Left lung (tissue), 10 donors: ENCODE results near the gene BCKDHB. TPM values are rescaled to one million over a fixed set of nuclear protein-coding genes. Genes with fewer than 3 reads are reported as not detected.

Experiments
- ATAC-seq: fragments of 200-7000 bp; cut with Tn5 transposase; one replicate; pipeline ENCODE4 v1.9.1; 2020; ENCODE audit warnings: moderate library complexity
- DNase-seq, 4 donors: peaks; one replicate each; pipeline ENCODE4 v3.0.0-alpha.2; 2013 to 2020
- H3K27ac ChIP-seq, 2 donors: fragments of 200-600 bp; sonication (generic) in 1 of 2; one replicate each; pipeline versions ENCODE4 v1.5.0 to v1.8.0; 2020 to 2021
- H3K27me3 ChIP-seq, 2 donors: fragments of 200-600 bp; sonication (generic) in 1 of 2; one replicate each; pipeline versions ENCODE4 v1.5.0 to v1.8.0; 2020 to 2021
- H3K36me3 ChIP-seq, 2 donors: fragments of 200-600 bp; sonication (generic) in 1 of 2; one replicate each; pipeline versions ENCODE4 v1.5.0 to v1.8.0; 2020 to 2021
- H3K4me1 ChIP-seq, 2 donors: fragments of 200-600 bp; one replicate each; pipeline ENCODE4 v1.8.0; 2021
- H3K4me3 ChIP-seq, 2 donors: fragments of 200-600 bp; sonication (generic) in 1 of 2; one replicate each; pipeline versions ENCODE4 v1.5.0 to v1.8.0; 2020 to 2021; ENCODE audit warnings: mild to moderate bottlenecking in 1 of 2
- H3K9me3 ChIP-seq, 2 donors: fragments of 200-600 bp; sonication (generic) in 1 of 2; one replicate each; pipeline versions ENCODE4 v1.5.0 to v1.8.0; 2020 to 2021
- intact Hi-C, 2 donors: fragments of 100-400 bp; cut with DNase I; formaldehyde crosslinking; loops; one replicate each; pipeline versions ENCODE4 v1.11.2 to v1.14.2; 2022
- polyA plus RNA-seq, 6 donors: library from polyadenylated mRNA; unstranded; fragments of 120-200 nt; gene quantifications; one replicate each; pipeline ENCODE4 v1.2.1, GENCODE V29; 2013; ENCODE audit not compliant: insufficient read length in 6 of 6
- total RNA-seq, 2 donors: library from RNA; stranded (reverse); fragmentation: NEBNext Ultra II Directional; extraction: Animal tissue kit (Norgen Biotek cat#: 25700); gene quantifications; one replicate each; pipeline ENCODE4 v1.2.1, GENCODE V29; 2021
- TF ChIP-seq, protein P1 (sequence below), 2 donors: fragments of 200-600 bp; sonication (generic) in 1 of 2; IDR thresholded peaks; one replicate each; pipeline versions ENCODE4 v1.5.0 to v1.8.0; 2021; ENCODE audit warnings: antibody characterized with exemption in 2 of 2
- donor health status: DM: no; HTN: yes; CAD: no.
- donor health status: DM: no; HTN: no; CAD: no.

BCKDHB gene
- total and polyA plus RNA-seq, 8 donors, result 15.1 to 26.1 (median 22.0) TPM

DNA sequence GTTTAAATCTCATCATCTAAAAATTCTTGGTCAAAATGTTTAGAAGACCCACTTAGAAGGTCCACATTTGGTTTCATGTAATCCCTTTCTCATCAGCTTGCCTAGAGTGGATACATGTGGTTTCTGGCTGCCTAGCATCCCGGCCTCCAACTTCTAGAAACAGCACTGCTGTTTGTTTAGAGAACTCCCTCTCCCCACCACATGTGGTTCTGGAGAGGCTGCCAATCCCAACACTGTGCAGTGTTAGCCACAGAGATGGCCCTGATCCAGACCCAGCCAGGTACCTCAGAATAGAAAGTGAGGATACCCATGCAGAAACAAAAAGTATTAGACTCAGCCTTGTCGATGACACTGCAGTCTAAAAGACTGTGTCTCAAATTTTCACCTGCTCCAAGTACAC is 241.8 kb downstream of the BCKDHB start:
- Histone ChIP-seq H3K36me3 (no peaks in the 10 kb centered on the region), H3K4me1 (no peaks in the 10 kb centered on the region), H3K27me3 (no peaks in the 10 kb centered on the region), H3K27ac (no peak overlapping the region), H3K9me3 (no peaks in the 10 kb centered on the region), H3K4me3 (no peak overlapping the region)
- DNase-seq, result no peak
- TF ChIP-seq, protein P1, sequence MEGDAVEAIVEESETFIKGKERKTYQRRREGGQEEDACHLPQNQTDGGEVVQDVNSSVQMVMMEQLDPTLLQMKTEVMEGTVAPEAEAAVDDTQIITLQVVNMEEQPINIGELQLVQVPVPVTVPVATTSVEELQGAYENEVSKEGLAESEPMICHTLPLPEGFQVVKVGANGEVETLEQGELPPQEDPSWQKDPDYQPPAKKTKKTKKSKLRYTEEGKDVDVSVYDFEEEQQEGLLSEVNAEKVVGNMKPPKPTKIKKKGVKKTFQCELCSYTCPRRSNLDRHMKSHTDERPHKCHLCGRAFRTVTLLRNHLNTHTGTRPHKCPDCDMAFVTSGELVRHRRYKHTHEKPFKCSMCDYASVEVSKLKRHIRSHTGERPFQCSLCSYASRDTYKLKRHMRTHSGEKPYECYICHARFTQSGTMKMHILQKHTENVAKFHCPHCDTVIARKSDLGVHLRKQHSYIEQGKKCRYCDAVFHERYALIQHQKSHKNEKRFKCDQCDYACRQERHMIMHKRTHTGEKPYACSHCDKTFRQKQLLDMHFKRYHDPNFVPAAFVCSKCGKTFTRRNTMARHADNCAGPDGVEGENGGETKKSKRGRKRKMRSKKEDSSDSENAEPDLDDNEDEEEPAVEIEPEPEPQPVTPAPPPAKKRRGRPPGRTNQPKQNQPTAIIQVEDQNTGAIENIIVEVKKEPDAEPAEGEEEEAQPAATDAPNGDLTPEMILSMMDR (IDR thresholded peaks at IDR 0.05), result no peak
- no peak for ATAC-seq
- intact Hi-C loops, result no loop called here

DNA sequence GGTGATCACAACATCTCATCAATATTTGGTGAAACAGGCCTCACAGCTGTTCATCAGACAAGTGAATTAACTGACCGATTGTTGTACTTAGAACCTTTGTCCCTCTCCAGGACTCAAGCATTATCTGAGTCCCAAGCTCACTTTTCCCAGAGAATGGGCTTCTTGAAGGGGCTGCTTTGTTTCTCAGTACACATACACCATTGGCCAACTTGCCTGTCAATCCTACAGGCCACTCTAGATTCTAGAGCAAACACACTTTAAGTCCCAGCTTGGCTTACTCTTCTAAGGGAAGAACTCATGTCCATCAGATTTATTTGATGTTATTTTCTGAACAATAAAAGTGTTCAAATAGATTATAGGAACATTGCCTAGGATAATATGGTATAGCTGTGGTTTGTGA is 249.5 kb downstream of the BCKDHB start:
- TF ChIP-seq, protein P1 (IDR thresholded peaks at IDR 0.05), result no peak
- Histone ChIP-seq H3K27me3 (no peaks in the 10 kb centered on the region), H3K9me3 (no peaks in the 10 kb centered on the region), H3K36me3 (no peaks in the 10 kb centered on the region), H3K4me1 (no peaks in the 10 kb centered on the region), H3K4me3 (no peak overlapping the region), H3K27ac (no peak overlapping the region)
- no peak for ATAC-seq
- DNase-seq, result no peak
- intact Hi-C loops, result no loop called here

DNA sequence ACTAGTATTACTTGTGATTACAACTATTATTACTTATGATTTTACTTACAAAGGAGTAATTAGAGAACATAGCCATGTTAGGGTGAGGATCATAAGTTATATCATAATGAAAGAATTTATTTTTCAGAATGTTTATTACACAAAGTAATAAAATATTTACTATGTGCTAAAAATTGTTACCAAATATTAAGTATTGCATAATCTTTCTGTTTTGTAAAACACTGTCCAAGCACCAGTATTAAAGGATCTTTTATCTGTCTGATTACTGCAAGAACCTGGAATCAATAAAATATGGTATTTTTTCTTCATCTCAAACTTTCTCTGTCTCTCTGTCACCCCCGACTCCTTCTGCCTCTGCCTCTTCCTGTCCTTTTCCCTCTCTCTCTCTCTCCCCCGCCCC is 250.1 kb downstream of the BCKDHB start:
- no peak for ATAC-seq

DNA sequence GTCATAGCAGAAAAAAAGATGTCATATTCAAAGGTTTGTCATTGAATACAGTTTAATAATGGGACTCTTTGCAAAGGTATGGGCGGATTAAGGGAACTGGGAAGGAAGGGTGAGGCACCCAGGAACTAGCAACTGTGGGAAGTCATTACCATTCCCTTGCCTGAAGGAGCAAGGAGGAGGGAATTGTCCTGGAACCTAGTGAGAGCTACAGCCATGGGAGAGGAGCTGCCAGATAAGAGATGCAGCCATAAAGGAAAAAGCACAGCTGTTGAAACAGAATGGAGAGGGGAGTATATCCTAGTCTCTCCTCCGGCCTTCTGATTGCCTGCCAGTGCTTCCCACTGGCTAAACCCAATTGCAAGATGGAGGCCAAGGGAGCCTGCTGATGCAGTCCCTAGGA is 250.6 kb downstream of the BCKDHB start:
- TF ChIP-seq, protein P1 (IDR thresholded peaks at IDR 0.05), result no peak
- ATAC-seq (no peak), DNase-seq (no peak)
- Histone ChIP-seq H3K4me3 (no peak overlapping the region), H3K27ac (no peak overlapping the region), H3K36me3 (no peaks in the 10 kb centered on the region), H3K27me3 (no peaks in the 10 kb centered on the region), H3K9me3 (no peaks in the 10 kb centered on the region), H3K4me1 (no peaks in the 10 kb centered on the region)
- intact Hi-C loops, result no loop called here

More for the DNA sequence above, 250.1 kb downstream of the BCKDHB start:
- DNase-seq, result no peak
- intact Hi-C loops, result no loop called here
- no peaks in the 10 kb centered on the region for H3K36me3 ChIP-seq
- H3K27ac ChIP-seq, result no peak overlapping the region
- TF ChIP-seq, protein P1 (IDR thresholded peaks at IDR 0.05), result no peak
- no peak overlapping the region for H3K4me3 ChIP-seq
- H3K27me3 ChIP-seq, result no peaks in the 10 kb centered on the region
- H3K4me1 ChIP-seq, result no peaks in the 10 kb centered on the region
- no peaks in the 10 kb centered on the region for H3K9me3 ChIP-seq

DNA sequence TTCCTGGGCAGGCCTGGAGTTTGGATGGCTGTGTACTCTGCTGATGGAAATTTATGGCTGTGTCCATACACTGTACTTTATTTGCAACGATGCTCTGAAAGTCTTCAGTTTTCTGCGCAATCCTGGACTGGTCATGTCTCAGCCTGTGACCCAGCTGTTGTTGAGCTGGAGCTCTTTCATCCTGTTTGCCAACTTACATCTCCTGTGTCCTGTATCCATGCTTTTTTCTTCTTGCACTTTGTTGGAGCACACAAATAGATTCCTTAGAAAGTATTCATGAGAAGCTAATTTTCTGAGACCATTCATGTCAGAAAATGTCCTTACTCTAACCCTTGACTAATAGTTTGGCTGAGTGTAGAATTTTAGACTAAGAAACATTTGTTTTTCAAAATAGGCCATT is 251.2 kb downstream of the BCKDHB start:
- DNase-seq (no peak), ATAC-seq (peak; percentile 27)
- Histone ChIP-seq H3K27ac (no peak overlapping the region), H3K4me1 (no peaks in the 10 kb centered on the region), H3K27me3 (no peaks in the 10 kb centered on the region), H3K9me3 (no peaks in the 10 kb centered on the region), H3K36me3 (no peaks in the 10 kb centered on the region), H3K4me3 (no peak overlapping the region)
- intact Hi-C loops, result no loop called here
- TF ChIP-seq, protein P1 (IDR thresholded peaks at IDR 0.05), result no peak
